WTC11 (cell line): Measurements from ENCODE around the gene TERC. TPM values are rescaled to one million over a fixed set of nuclear protein-coding genes. Genes with fewer than 3 reads are reported as not detected.

Experiments
- ATAC-seq: fragments of 200-7000 bp; cut with Tn5 transposase; 2 replicates; pipeline ENCODE4 v1.10.0; 2021; ENCODE audit warnings: mild to moderate bottlenecking, moderate library complexity
- CTCF ChIA-PET: fragments of 300-600 bp; sonication (Branson Sonifier 250); formaldehyde crosslinking; loops from one replicate; lab custom pipeline; 2021; ENCODE audit warnings: antibody characterized with exemption; lab: Charles Lee
- POLR2A ChIA-PET: fragments of 350-600 bp; sonication (Branson Sonifier 250); formaldehyde crosslinking; loops from one replicate; lab custom pipeline; 2021; ENCODE audit warnings: antibody characterized with exemption; lab: Charles Lee
- DNase-seq: peaks from one replicate; pipeline ENCODE4 v3.0.0; 2021; ENCODE audit warnings: low spot score
- H3K27ac Mint-ChIP-seq: 2 replicates; pipeline ENCODE4 v1.8.0; 2021; ENCODE audit warnings: mixed read lengths
- H3K27me3 Mint-ChIP-seq: 2 replicates; pipeline ENCODE4 v1.8.0; 2021; ENCODE audit warnings: low read depth, mild to moderate bottlenecking, moderate library complexity, mixed read lengths
- H3K36me3 Mint-ChIP-seq: 2 replicates; pipeline ENCODE4 v1.8.0; 2021; ENCODE audit warnings: mixed read lengths
- H3K4me1 Mint-ChIP-seq: 2 replicates; pipeline ENCODE4 v1.8.0; 2022; ENCODE audit warnings: mixed read lengths
- H3K4me3 Mint-ChIP-seq: 2 replicates; pipeline ENCODE4 v1.8.0; 2021; ENCODE audit warnings: mild to moderate bottlenecking, moderate library complexity, mixed read lengths
- H3K9me3 Mint-ChIP-seq: 2 replicates; pipeline ENCODE4 v1.8.0; 2021; ENCODE audit warnings: mixed read lengths
- ESRRA ChIP-seq: sonication (generic); formaldehyde crosslinking; IDR thresholded peaks from 2 replicates; pipeline ENCODE4 v1.8.1; 2022; ENCODE audit warnings: mild to moderate bottlenecking, missing genetic modification reagents, borderline replicate concordance
- FOXP1 ChIP-seq: sonication (generic); formaldehyde crosslinking; IDR thresholded peaks from 2 replicates; pipeline ENCODE4 v1.8.0; 2022; ENCODE audit warnings: missing genetic modification reagents, mild to moderate bottlenecking, moderate library complexity, borderline replicate concordance
- MXD4 ChIP-seq: fragments of 250-450 bp; sonication (Bioruptor Pico); IDR thresholded peaks from 2 replicates; pipeline ENCODE4 v1.8.0; 2021; ENCODE audit warnings: mild to moderate bottlenecking, moderate library complexity, borderline replicate concordance
- NFYB ChIP-seq: sonication (generic); formaldehyde crosslinking; conservative IDR thresholded peaks from 2 replicates; pipeline ENCODE4 v1.8.0; 2022; ENCODE audit warnings: low read depth, missing genetic modification reagents
- TEAD1 ChIP-seq: sonication (generic); formaldehyde crosslinking; IDR thresholded peaks from 2 replicates; pipeline ENCODE4 v1.8.0; 2022; ENCODE audit warnings: mild to moderate bottlenecking, missing genetic modification reagents
- TEAD4 ChIP-seq: sonication (generic); formaldehyde crosslinking; IDR thresholded peaks from 2 replicates; pipeline ENCODE4 v1.8.0; 2022; ENCODE audit warnings: mild to moderate bottlenecking, missing genetic modification reagents
- TP53 ChIP-seq: sonication (generic); formaldehyde crosslinking; IDR thresholded peaks from 2 replicates; pipeline ENCODE4 v1.8.1; 2023; ENCODE audit warnings: mild to moderate bottlenecking, missing genetic modification reagents
- ZNF121 ChIP-seq: sonication (generic); formaldehyde crosslinking; IDR thresholded peaks from 2 replicates; pipeline ENCODE4 v1.8.0; 2023; ENCODE audit warnings: missing genetic modification reagents
- ZNF317 ChIP-seq: sonication (generic); formaldehyde crosslinking; IDR thresholded peaks from 2 replicates; pipeline ENCODE4 v1.8.1; 2023; ENCODE audit warnings: low read depth, mild to moderate bottlenecking, moderate library complexity, missing genetic modification reagents, borderline replicate concordance
- ZNF396 ChIP-seq: fragments of 250-450 bp; sonication (Bioruptor Pico); IDR thresholded peaks from 2 replicates; pipeline ENCODE4 v1.8.0; 2021; ENCODE audit warnings: mild to moderate bottlenecking, moderate library complexity, borderline replicate concordance
- total RNA-seq: library from RNA; stranded (reverse); gene quantifications from 3 replicates; pipeline ENCODE4 v1.2.3, GENCODE V29; 2021
- TF ChIP-seq, protein P1 (sequence below): sonication (generic); formaldehyde crosslinking; IDR thresholded peaks from 2 replicates; pipeline ENCODE4 v1.8.1; 2022; ENCODE audit warnings: missing genetic modification reagents, borderline replicate concordance
- TF ChIP-seq, protein P2 (sequence below): sonication (generic); formaldehyde crosslinking; IDR thresholded peaks from 2 replicates; pipeline ENCODE4 v1.8.0; 2023; ENCODE audit warnings: missing genetic modification reagents
- TF ChIP-seq, protein P3 (sequence below): sonication (generic); formaldehyde crosslinking; conservative IDR thresholded peaks from 2 replicates; pipeline ENCODE4 v1.8.1; 2023; ENCODE audit warnings: mild to moderate bottlenecking, low read depth, missing genetic modification reagents, moderate library complexity
- TF ChIP-seq, protein P4 (sequence below): sonication (generic); formaldehyde crosslinking; IDR thresholded peaks from 2 replicates; pipeline ENCODE4 v1.8.0; 2022; ENCODE audit warnings: mild to moderate bottlenecking, missing genetic modification reagents

Gene TERC
- total RNA-seq, 1 experiment from 2014 or later: 34.3 TPM

DNA sequence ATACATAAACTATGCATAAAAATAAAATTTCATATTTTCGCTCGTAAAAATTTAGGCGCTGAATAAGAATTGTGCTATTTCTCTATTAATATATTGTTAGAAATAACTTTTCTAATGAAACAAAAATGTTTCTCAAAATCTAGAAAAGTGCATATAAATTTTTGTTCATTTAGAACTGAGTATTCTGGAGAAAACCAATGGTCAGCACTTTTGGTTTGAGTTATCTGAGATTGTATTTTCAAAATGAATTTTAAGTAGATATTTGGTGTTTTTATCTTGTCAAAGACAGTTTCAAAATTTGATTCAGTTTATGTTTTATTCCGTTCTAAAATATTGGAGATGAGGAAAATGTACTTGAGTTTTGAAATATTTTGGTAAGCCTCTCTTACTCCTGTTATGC lies 22.3 kb upstream of the TERC start (continued):
- TF ChIP-seq, protein P1, sequence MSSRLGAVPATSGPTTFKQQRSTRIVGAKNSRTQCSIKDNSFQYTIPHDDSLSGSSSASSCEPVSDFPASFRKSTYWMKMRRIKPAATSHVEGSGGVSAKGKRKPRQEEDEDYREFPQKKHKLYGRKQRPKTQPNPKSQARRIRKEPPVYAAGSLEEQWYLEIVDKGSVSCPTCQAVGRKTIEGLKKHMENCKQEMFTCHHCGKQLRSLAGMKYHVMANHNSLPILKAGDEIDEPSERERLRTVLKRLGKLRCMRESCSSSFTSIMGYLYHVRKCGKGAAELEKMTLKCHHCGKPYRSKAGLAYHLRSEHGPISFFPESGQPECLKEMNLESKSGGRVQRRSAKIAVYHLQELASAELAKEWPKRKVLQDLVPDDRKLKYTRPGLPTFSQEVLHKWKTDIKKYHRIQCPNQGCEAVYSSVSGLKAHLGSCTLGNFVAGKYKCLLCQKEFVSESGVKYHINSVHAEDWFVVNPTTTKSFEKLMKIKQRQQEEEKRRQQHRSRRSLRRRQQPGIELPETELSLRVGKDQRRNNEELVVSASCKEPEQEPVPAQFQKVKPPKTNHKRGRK: no peak

DNA sequence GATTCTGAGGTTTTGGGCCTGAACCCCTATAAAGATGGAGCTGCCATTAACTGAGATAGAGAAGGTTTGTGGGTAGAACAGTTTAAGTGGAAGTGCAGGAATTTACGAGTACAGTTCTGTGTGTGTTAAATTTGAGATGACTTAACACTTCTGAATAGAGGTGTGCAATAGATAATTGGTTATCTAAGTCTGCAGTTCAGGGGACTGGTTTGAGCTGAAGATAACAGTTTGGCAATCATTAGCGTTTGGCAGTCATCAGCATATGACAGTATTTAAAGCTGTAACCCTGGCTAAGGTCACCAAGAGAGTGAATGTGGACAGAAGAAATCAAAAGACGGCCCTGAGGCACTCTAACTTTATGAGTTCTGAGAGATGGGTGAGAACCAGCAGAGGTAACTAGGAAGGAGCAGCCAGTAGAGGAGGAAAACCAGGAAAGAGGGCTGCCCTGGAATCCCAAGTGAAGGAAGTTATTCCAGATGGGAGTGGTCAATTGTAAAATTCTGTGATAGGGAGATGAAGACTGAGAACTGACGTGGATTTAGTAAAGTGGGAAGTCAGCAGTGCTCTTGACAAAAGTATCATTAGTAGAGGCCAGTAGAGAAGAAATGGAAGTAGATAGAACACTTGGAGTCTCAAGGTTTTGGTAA lies 16.5 kb upstream of the TERC start:
- peaks cover 4% of the 10 kb centered on the region; the same call in 1 of the 2 replicates for H3K4me1 Mint-ChIP-seq
- no peak for ATAC-seq
- DNase-seq: no peak
- no peaks in the 10 kb centered on the region for H3K27me3 Mint-ChIP-seq
- no peak overlapping the region for H3K27ac Mint-ChIP-seq
- no peak overlapping the region for H3K4me3 Mint-ChIP-seq
- peaks cover 65% of the 10 kb centered on the region for H3K36me3 Mint-ChIP-seq
- CTCF ChIA-PET: no interaction called here
- TF ChIP-seq, protein P2, sequence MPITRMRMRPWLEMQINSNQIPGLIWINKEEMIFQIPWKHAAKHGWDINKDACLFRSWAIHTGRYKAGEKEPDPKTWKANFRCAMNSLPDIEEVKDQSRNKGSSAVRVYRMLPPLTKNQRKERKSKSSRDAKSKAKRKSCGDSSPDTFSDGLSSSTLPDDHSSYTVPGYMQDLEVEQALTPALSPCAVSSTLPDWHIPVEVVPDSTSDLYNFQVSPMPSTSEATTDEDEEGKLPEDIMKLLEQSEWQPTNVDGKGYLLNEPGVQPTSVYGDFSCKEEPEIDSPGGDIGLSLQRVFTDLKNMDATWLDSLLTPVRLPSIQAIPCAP (CRISPR knock-in tag): no peak
- no peak for TF ChIP-seq ZNF396 (CRISPR knock-in tag)
- TF ChIP-seq MXD4 (CRISPR knock-in tag): no peak
- TF ChIP-seq, protein P3, sequence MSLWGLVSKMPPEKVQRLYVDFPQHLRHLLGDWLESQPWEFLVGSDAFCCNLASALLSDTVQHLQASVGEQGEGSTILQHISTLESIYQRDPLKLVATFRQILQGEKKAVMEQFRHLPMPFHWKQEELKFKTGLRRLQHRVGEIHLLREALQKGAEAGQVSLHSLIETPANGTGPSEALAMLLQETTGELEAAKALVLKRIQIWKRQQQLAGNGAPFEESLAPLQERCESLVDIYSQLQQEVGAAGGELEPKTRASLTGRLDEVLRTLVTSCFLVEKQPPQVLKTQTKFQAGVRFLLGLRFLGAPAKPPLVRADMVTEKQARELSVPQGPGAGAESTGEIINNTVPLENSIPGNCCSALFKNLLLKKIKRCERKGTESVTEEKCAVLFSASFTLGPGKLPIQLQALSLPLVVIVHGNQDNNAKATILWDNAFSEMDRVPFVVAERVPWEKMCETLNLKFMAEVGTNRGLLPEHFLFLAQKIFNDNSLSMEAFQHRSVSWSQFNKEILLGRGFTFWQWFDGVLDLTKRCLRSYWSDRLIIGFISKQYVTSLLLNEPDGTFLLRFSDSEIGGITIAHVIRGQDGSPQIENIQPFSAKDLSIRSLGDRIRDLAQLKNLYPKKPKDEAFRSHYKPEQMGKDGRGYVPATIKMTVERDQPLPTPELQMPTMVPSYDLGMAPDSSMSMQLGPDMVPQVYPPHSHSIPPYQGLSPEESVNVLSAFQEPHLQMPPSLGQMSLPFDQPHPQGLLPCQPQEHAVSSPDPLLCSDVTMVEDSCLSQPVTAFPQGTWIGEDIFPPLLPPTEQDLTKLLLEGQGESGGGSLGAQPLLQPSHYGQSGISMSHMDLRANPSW (CRISPR knock-in tag): no peak
- no peak for TF ChIP-seq TEAD4 (CRISPR knock-in tag)
- TF ChIP-seq, protein P4, sequence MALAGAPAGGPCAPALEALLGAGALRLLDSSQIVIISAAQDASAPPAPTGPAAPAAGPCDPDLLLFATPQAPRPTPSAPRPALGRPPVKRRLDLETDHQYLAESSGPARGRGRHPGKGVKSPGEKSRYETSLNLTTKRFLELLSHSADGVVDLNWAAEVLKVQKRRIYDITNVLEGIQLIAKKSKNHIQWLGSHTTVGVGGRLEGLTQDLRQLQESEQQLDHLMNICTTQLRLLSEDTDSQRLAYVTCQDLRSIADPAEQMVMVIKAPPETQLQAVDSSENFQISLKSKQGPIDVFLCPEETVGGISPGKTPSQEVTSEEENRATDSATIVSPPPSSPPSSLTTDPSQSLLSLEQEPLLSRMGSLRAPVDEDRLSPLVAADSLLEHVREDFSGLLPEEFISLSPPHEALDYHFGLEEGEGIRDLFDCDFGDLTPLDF (CRISPR knock-in tag): no peak
- no peak for TF ChIP-seq TP53 (CRISPR knock-in tag)
- no peak for TF ChIP-seq ESRRA
- TF ChIP-seq, all 79 proteins: peak for 0
- H3K9me3 Mint-ChIP-seq: no peaks in the 10 kb centered on the region
- POLR2A ChIA-PET: no interaction called here

DNA sequence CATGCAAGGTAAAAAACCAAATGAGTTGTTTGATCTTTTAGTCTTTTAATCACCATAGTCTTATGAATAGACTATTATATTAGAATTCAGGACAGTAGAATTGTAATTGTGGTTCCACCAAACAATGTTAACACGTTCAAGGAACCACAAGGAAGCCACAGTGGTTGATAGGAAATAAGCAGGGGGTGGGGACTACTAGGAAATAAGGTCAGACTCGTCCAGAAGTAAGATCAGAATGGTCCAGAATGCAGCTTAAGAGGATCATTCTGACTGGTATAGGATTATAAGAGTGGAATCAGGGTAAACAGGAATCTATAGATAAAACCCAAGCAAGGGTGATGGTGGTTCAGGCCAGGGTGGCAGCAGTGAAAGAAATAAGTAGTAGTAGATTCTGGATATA lies 15.9 kb upstream of the TERC start:
- Mint-ChIP-seq H3K27ac (no peak overlapping the region), H3K27me3 (no peaks in the 10 kb centered on the region)

More for the DNA sequence above, 15.9 kb upstream of the TERC start:
- CTCF ChIA-PET: no interaction called here
- Mint-ChIP-seq H3K4me3 (no peak overlapping the region), H3K9me3 (no peaks in the 10 kb centered on the region), H3K4me1 (peaks cover 10% of the 10 kb centered on the region), H3K36me3 (peaks cover 64% of the 10 kb centered on the region)
- TF ChIP-seq ZNF317 (CRISPR knock-in tag): no peak
- TF ChIP-seq, protein P4 (CRISPR knock-in tag): no peak
- no peak for TF ChIP-seq ZNF396 (CRISPR knock-in tag)
- TF ChIP-seq FOXP1 (CRISPR knock-in tag): no peak
- TF ChIP-seq TEAD1: no peak
- no peak for TF ChIP-seq NFYB (CRISPR knock-in tag)
- TF ChIP-seq MXD4 (CRISPR knock-in tag): no peak
- TF ChIP-seq ZNF121: no peak
- DNase-seq (no peak), ATAC-seq (no peak)
- POLR2A ChIA-PET: no interaction called here
